Measurements from ENCODE around the gene CHMP1B. TPM values are rescaled to one million over a fixed set of nuclear protein-coding genes. Genes with fewer than 3 reads are reported as not detected.

The CHMP1B gene
- total and polyA plus RNA-seq, 4 experiments from 2014 or later: 44.1 to 65.6 (median 45.6) TPM

DNA sequence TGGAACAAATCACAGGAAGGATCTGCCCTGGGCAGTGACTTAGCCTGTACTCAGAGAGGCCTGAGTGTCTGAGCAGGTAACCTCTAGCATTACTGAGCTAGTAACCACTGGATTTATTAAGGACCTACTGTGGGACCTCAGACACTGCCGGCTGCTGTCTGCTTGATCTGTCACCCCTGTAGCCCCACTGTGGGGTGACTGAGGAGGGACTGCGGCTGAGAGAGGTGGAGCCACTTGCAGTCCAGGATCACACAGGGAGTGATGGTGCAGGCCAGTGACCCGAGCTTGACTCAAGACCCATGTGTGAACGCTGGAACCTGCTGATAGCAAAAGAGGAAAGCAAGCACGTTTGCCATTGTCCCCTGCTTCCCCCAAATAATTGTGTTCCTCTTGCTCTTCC is 15.6 kb downstream of the CHMP1B start:
- peaks cover 0 to 4% (median 0%) of the 10 kb centered on the region in 4 donors for H3K4me1 Mint-ChIP-seq
- POLR2A ChIA-PET (ENCODE audit: partially characterized antibody): no interaction called here
- H3K4me1 ChIP-seq (ENCODE audit: insufficient read depth, low read length): peaks cover 6% of the 10 kb centered on the region
- CTCF ChIA-PET (ENCODE audit: partially characterized antibody): no interaction called here
- DNase-seq: no peak
- H3K27ac Mint-ChIP-seq: no peak overlapping the region
- no peak overlapping the region for H3K4me3 Mint-ChIP-seq
- intact Hi-C loops (cut with micrococcal nuclease): no loop called here
- H3K9me3 ChIP-seq (ENCODE audit: control insufficient read depth in 1 of 2, low read length in 2 of 2): no peaks in the 10 kb centered on the region
- no peaks in the 10 kb centered on the region for H3K36me3 ChIP-seq (ENCODE audit: insufficient read depth, low read length)
- no peak overlapping the region for H3K27ac ChIP-seq (ENCODE audit: low read depth, low read length)
- H3K9me3 Mint-ChIP-seq: no peaks in the 10 kb centered on the region
- no peaks in the 10 kb centered on the region for H3K36me3 Mint-ChIP-seq
- H3K27me3 ChIP-seq (ENCODE audit: insufficient read depth, low read length): no peaks in the 10 kb centered on the region
- H3K27me3 Mint-ChIP-seq: peaks cover 0 to 5% of the 10 kb centered on the region in 2 donors
- H3K4me3 ChIP-seq (ENCODE audit: low read length in 2 of 2): no peak overlapping the region

DNA sequence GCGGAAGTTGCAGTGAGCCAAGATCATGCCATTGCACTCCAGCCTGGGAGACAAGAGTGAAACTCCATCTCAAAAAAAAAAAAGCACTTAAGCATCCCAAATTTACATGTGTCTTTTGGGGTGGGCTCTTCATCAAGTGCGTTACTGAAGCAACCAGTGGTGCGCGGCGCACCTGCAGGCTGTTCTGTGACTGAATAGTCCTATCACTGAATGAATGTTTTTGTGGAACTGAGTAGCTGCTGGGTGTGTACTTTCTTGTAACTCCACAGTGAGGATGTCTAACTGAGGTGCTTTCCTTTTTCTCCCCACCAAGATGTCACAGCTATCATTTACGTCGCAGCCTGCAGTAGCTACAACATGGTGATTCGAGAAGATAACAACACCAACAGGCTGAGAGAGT is 17.0 kb downstream of the CHMP1B start:
- CTCF ChIA-PET (ENCODE audit: partially characterized antibody): interaction anchor here (1.2 kb wide), 1 partner anchor 135 kb away, joined by 3 read pairs; no protein-coding TSS in a partner anchor
- no peaks in the 10 kb centered on the region for H3K9me3 Mint-ChIP-seq
- DNase-seq: no peak

DNA sequence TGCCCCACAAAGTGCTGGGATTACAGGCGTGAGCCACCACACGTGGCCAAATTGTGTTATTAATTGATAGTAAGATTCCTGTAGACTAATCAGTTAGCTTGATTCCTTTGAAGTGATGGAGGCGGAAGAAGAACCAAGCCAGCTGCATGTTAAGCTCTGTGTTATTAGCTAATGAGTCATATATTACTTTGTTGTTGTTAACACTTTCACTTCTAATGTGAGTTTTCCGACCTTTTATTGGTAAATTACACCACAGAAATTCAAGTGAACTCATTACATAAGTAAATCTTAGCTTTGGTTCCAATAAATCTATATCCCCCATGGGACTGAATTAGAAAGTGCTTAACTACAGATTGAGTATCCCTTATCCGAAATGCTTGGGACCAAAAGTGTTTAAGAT is 20.3 kb downstream of the CHMP1B start:
- H3K4me1 Mint-ChIP-seq: peaks cover 0 to 4% (median 0%) of the 10 kb centered on the region in 4 donors
- H3K27ac Mint-ChIP-seq: no peak overlapping the region
- ChIA-PET CTCF (ENCODE audit: partially characterized antibody) (interaction anchor here (0.6 to 1.1 kb wide), 2 partner anchors 139 to 1462 kb away, joined by 3 to 6 read pairs; no protein-coding TSS in a partner anchor), POLR2A (ENCODE audit: partially characterized antibody) (interaction anchor here (0.9 kb wide), 1 partner anchor 21 kb away, joined by 3 read pairs; the partner anchor contains the start of gene CHMP1B)
- H3K27me3 ChIP-seq (ENCODE audit: insufficient read depth, low read length): no peaks in the 10 kb centered on the region
- H3K4me3 ChIP-seq (ENCODE audit: low read length in 2 of 2): no peak overlapping the region
- DNase-seq: no peak
- intact Hi-C loops (cut with micrococcal nuclease): loop anchor here (5.0 kb wide), 1 partner anchor 214 kb away; no protein-coding TSS in a partner anchor
- peaks cover 7% of the 10 kb centered on the region for H3K4me1 ChIP-seq (ENCODE audit: insufficient read depth, low read length)
- peaks cover 2 to 10% of the 10 kb centered on the region in 2 donors for H3K36me3 Mint-ChIP-seq
- peaks cover 0 to 4% of the 10 kb centered on the region in 2 donors for H3K27me3 Mint-ChIP-seq
- H3K27ac ChIP-seq (ENCODE audit: low read depth, low read length): no peak overlapping the region
- H3K36me3 ChIP-seq (ENCODE audit: insufficient read depth, low read length): no peaks in the 10 kb centered on the region
- no peaks in the 10 kb centered on the region for H3K9me3 Mint-ChIP-seq
- no peaks in the 10 kb centered on the region for H3K9me3 ChIP-seq (ENCODE audit: control insufficient read depth in 1 of 2, low read length in 2 of 2)
- H3K4me3 Mint-ChIP-seq: peak overlapping the region in 2 of 8 donors; percentile 2 to 62

More for the DNA sequence above, 17.0 kb downstream of the CHMP1B start:
- Histone ChIP-seq H3K4me1 (ENCODE audit: insufficient read depth, low read length) (peaks cover 7% of the 10 kb centered on the region), H3K36me3 (ENCODE audit: insufficient read depth, low read length) (no peaks in the 10 kb centered on the region), H3K27ac (ENCODE audit: low read depth, low read length) (no peak overlapping the region), H3K4me3 (ENCODE audit: low read length in 2 of 2) (no peak overlapping the region), H3K9me3 (ENCODE audit: control insufficient read depth in 1 of 2, low read length in 2 of 2) (no peaks in the 10 kb centered on the region), H3K27me3 (ENCODE audit: insufficient read depth, low read length) (no peaks in the 10 kb centered on the region)
- H3K4me1 Mint-ChIP-seq: peaks cover 0 to 4% (median 0%) of the 10 kb centered on the region in 4 donors
- no peak overlapping the region for H3K27ac Mint-ChIP-seq
- H3K27me3 Mint-ChIP-seq: peaks cover 0 to 5% of the 10 kb centered on the region in 2 donors
- H3K4me3 Mint-ChIP-seq: no peak overlapping the region
- intact Hi-C loops (cut with micrococcal nuclease): no loop called here
- POLR2A ChIA-PET (ENCODE audit: partially characterized antibody): no interaction called here
- no peaks in the 10 kb centered on the region for H3K36me3 Mint-ChIP-seq

DNA sequence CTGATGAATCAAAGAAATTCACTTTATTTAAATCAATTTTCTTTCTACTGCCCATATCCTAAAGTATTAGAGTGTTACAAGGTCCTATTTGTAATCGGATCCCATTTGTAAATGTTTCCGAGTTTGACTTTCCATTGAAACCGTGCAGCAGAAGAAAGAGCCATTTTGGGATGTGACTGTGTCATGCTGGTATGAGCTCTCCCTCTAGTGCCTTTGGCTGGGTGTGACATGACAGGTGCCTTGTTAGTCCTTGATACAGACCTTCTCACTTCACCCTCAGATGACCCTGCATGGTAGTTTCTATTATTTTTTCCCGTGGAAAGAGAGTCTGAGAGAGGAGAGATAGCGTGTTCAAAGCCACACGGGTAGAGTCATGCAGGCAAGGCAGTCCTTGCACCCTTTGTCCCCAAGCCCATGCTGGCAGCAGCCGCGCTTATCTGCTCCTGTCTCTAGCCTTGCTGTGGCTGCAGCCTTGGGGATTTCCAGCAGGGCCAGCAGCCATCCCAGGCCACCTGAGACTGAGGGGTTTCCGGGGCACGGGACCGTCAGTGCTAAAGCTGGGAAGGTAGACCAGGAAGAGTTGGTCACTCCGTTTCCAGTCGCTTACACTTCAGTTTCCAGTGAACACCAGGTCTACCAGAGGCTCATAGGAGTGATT is 21.4 kb downstream of the CHMP1B start:
- ChIA-PET POLR2A (ENCODE audit: partially characterized antibody) (no interaction called here), CTCF (ENCODE audit: partially characterized antibody) (no interaction called here)
- no peaks in the 10 kb centered on the region for H3K9me3 Mint-ChIP-seq
- no peaks in the 10 kb centered on the region for H3K9me3 ChIP-seq (ENCODE audit: control insufficient read depth in 1 of 2, low read length in 2 of 2)
- H3K27ac Mint-ChIP-seq: no peak overlapping the region
- H3K4me1 Mint-ChIP-seq: peaks cover 0 to 4% (median 0%) of the 10 kb centered on the region in 4 donors
- H3K27me3 Mint-ChIP-seq: peaks cover 0 to 4% of the 10 kb centered on the region in 2 donors
- H3K4me1 ChIP-seq (ENCODE audit: insufficient read depth, low read length): peaks cover 7% of the 10 kb centered on the region
- no peak overlapping the region for H3K27ac ChIP-seq (ENCODE audit: low read depth, low read length)
- DNase-seq: peak in 2 of 5 donors; percentile 11 to 12
- H3K36me3 Mint-ChIP-seq: peaks cover 6 to 14% of the 10 kb centered on the region in 2 donors
- H3K36me3 ChIP-seq (ENCODE audit: insufficient read depth, low read length): no peaks in the 10 kb centered on the region
- intact Hi-C loops (cut with micrococcal nuclease): loop anchor here (5.0 kb wide), 1 partner anchor 215 kb away; no protein-coding TSS in a partner anchor
- no peak overlapping the region for H3K4me3 ChIP-seq (ENCODE audit: low read length in 2 of 2)
- no peaks in the 10 kb centered on the region for H3K27me3 ChIP-seq (ENCODE audit: insufficient read depth, low read length)
- no peak overlapping the region for H3K4me3 Mint-ChIP-seq

DNA sequence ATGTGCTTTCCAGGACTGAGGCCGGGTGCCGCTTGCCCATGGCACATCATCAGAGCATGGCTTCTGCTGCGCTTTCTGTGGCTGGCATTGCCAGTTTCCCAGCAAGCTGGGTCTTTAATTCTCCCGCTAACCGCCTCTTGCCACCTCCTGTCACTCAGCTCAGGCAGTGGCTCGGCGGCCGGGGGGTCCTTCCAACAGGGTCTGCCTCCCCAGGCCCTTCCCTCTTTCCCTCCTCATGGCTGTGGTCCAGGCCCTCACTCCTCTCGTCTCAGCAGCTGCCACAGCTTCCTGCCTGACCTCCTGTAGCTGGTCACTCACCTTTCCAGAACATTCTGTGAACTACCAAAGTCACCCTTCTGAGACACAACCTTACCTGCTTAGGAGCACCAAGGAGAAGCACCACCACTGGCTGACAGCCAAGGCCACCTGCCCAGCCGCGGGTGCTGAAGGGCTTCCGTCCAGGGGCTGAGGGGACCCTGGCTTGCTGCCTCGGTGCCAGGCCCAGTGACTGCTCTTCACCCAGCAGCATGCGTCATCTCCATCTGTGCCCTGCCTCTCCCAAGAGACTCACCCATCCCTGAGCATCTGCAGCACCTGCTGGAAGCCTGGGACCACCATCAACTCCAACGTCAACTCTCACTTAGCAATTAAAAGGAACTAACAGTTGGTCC is 22.6 kb downstream of the CHMP1B start:
- peaks cover 0 to 4% (median 0%) of the 10 kb centered on the region in 4 donors for H3K4me1 Mint-ChIP-seq
- no peaks in the 10 kb centered on the region for H3K27me3 ChIP-seq (ENCODE audit: insufficient read depth, low read length)
- POLR2A ChIA-PET (ENCODE audit: partially characterized antibody): no interaction called here
- H3K36me3 ChIP-seq (ENCODE audit: insufficient read depth, low read length): no peaks in the 10 kb centered on the region
- H3K27me3 Mint-ChIP-seq: no peaks in the 10 kb centered on the region
- H3K27ac Mint-ChIP-seq: no peak overlapping the region
- no peak for DNase-seq
- no peaks in the 10 kb centered on the region for H3K9me3 ChIP-seq (ENCODE audit: control insufficient read depth in 1 of 2, low read length in 2 of 2)
- no peak overlapping the region for H3K4me3 Mint-ChIP-seq
- CTCF ChIA-PET (ENCODE audit: partially characterized antibody): no interaction called here
- H3K9me3 Mint-ChIP-seq: no peaks in the 10 kb centered on the region
- no peak overlapping the region for H3K4me3 ChIP-seq (ENCODE audit: low read length in 2 of 2)
- H3K36me3 Mint-ChIP-seq: peaks cover 6 to 14% of the 10 kb centered on the region in 2 donors
- H3K4me1 ChIP-seq (ENCODE audit: insufficient read depth, low read length): peaks cover 7% of the 10 kb centered on the region
- H3K27ac ChIP-seq (ENCODE audit: low read depth, low read length): no peak overlapping the region
- intact Hi-C loops (cut with micrococcal nuclease): loop anchor here (5.0 kb wide), 1 partner anchor 217 kb away; no protein-coding TSS in a partner anchor

DNA sequence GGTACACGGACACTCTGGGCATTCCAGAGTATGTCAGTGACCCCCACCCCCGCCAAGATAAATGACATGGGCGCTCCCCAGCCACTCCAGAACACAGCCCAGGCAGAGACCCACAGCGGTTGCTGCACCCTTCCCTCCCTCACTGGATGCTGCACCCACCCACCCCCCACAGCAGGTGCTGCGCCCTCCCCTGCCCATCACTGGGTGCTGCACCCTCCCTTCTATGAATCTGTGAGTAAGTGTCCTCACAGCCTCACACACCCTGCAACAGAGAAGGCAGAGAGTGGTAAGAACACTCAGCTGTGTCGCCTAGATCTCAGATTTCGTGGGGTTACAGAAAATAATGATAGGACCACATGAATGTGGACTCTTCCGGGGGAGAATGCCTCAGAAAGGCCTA is 23.5 kb downstream of the CHMP1B start:
- H3K4me1 ChIP-seq (ENCODE audit: insufficient read depth, low read length): peaks cover 7% of the 10 kb centered on the region
- intact Hi-C loops (cut with micrococcal nuclease): loop anchor here (5.0 kb wide), 1 partner anchor 217 kb away; no protein-coding TSS in a partner anchor
- Mint-ChIP-seq H3K4me1 (peaks cover 0 to 4% (median 0%) of the 10 kb centered on the region in 4 donors), H3K27ac (no peak overlapping the region), H3K4me3 (no peak overlapping the region), H3K27me3 (no peaks in the 10 kb centered on the region), H3K36me3 (peaks cover 8 to 14% of the 10 kb centered on the region in 2 donors), H3K9me3 (no peaks in the 10 kb centered on the region)
- H3K36me3 ChIP-seq (ENCODE audit: insufficient read depth, low read length): no peaks in the 10 kb centered on the region
- ChIA-PET POLR2A (ENCODE audit: partially characterized antibody) (no interaction called here), CTCF (ENCODE audit: partially characterized antibody) (no interaction called here)
- H3K27me3 ChIP-seq (ENCODE audit: insufficient read depth, low read length): no peaks in the 10 kb centered on the region
- DNase-seq: no peak
- H3K4me3 ChIP-seq (ENCODE audit: low read length in 2 of 2): no peak overlapping the region
- no peak overlapping the region for H3K27ac ChIP-seq (ENCODE audit: low read depth, low read length)
- no peaks in the 10 kb centered on the region for H3K9me3 ChIP-seq (ENCODE audit: control insufficient read depth in 1 of 2, low read length in 2 of 2)

GRCh38 chr18:11877497-11878135 is 26.4 kb downstream of the CHMP1B start:
- H3K4me3 Mint-ChIP-seq: no peak overlapping the region
- H3K4me3 ChIP-seq (ENCODE audit: low read length in 2 of 2): no peak overlapping the region
- intact Hi-C loops (cut with micrococcal nuclease): no loop called here
- no peaks in the 10 kb centered on the region for H3K4me1 Mint-ChIP-seq
- CTCF ChIA-PET (ENCODE audit: partially characterized antibody): no interaction called here
- H3K27me3 ChIP-seq (ENCODE audit: insufficient read depth, low read length): no peaks in the 10 kb centered on the region
- H3K36me3 Mint-ChIP-seq: peaks cover 26 to 27% of the 10 kb centered on the region in 2 donors
- POLR2A ChIA-PET (ENCODE audit: partially characterized antibody): no interaction called here
- no peak overlapping the region for H3K27ac ChIP-seq (ENCODE audit: low read depth, low read length)
- H3K9me3 ChIP-seq (ENCODE audit: control insufficient read depth in 1 of 2, low read length in 2 of 2): no peaks in the 10 kb centered on the region
- H3K36me3 ChIP-seq (ENCODE audit: insufficient read depth, low read length): no peaks in the 10 kb centered on the region
- no peak for DNase-seq
- no peaks in the 10 kb centered on the region for H3K9me3 Mint-ChIP-seq
- H3K27ac Mint-ChIP-seq: no peak overlapping the region
- no peaks in the 10 kb centered on the region for H3K27me3 Mint-ChIP-seq
- H3K4me1 ChIP-seq (ENCODE audit: insufficient read depth, low read length): no peaks in the 10 kb centered on the region
